Measurements from ENCODE around the gene STXBP1.
"Not testable (repeated sequence)": the region's sequence is repeated elsewhere in the genome, so short reads cannot be mapped to it uniquely, and the experiment has no call there.

The STXBP1 gene

DNA sequence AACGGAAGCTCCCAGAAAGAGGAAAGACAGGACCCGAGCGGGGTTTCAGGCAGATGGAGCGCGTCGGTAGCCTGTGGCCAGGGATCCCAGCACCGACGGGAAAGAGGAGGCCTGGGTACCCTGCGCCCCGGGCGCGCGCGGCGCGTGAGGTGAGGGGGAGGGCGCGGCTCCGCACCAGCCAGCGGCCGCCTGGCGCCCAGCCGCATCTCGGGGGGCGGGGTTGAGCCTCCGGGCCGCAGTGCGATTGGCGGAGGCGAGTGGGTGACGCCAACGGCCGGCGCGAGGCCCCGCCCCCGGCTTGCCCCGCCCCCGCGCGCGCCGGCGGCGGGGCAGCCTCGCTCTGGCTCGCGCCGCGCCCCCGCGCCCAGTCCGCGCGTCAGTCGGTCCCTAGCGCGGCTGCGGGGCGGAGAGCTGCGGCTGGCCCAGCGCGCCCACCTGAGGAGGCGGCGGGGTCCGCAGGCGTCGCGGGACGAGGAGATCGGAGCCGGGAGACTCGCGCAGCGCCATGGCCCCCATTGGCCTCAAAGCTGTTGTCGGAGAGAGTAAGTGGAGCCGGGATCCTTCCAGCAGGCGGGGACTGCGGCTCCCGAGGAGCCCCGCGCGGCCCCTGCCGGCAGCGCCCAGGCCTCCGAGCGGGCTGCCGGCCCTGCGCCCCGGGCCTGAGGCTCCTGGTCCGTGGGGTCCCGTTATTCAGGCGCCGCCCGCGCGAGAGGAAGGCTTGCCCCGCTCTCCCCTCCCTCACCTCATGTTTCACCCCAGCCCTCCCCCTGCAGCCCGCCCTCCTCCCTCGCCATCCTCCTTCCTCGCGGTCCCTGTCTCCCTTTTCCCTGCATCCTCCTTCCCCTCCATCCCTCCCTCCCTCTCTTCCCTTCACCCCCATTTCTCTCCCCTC, at the start of gene STXBP1:
Gene STXBP1, plus strand, starts transcription at position 379 of the 892 bp plus-strand sequence. Its CDS starts 127 bp downstream, at position 506.
- peak; percentile 82 to 84 for DNase-seq

DNA sequence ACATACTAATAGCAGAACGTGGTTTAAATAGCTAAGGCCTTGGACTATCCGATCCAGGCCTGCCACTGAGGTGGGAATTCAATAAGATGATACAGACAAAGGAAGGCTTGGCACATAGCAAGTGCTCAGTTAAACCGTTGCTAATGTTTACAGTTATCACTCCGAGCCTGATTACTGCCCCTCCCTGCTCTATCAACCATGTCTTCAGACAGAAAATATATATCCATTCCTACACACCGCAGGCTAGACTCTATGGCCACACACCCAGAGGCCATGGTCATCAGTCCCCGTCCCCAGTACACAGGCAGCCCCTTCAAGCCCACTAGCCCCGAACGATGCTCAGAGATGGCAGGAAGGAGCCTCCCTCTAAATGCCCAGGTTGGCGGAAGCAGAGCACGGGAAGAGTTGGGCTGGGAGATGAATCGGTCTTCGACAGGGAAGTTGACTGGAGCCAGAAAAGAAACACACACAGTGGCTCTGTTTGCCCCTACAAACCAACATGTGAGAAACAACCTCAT, 49.7 kb upstream of the STXBP1 start:
- no peak for DNase-seq

DNA sequence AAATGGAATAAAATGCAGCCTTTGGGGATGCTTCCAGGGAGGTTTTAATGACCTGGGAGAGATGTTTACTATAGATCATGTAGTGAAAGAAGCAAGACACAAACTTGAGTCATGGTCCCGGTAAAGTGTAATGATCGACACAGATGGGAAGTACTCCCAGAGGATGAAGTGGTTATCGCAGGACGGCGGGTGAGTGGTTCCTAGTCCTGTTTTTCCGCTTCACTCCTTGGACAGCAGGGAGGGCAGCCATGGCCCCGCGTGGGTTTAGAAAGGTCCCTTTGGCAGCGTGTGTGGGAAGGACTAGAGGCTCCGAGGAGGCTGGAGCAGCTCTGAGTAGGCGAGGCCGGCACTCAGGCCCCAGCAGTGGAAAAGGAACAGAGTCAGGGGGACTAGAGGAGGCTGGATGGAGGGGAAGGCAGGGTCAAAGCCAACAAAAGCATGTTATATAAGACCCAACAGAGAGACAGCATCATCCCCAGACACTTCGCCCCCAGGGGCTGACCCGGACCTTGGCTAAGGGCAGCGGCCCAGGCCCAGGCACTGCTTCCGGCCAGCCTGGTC, 49.2 kb upstream of the STXBP1 start:
- no peak for DNase-seq

DNA sequence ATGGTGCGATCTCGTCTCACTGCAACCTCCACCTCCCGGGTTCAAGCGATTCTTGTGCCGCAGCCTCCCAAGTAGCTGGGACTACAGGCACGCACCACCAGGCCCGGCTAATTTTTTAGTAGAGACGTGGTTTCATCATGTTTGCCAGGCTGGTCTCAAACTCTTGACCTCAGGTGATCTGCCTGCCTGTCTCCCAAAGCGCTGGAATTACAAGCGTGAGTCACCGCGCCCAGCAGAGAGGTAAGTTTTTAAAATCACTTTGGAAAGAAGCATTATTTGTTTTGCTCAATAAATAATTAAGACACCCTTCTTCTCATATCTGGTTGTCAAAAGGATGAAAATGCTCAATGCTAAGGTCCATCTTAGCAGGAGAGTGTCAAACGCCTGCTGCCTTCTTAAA, 48.5 kb upstream of the STXBP1 start:
- no peak for DNase-seq

DNA sequence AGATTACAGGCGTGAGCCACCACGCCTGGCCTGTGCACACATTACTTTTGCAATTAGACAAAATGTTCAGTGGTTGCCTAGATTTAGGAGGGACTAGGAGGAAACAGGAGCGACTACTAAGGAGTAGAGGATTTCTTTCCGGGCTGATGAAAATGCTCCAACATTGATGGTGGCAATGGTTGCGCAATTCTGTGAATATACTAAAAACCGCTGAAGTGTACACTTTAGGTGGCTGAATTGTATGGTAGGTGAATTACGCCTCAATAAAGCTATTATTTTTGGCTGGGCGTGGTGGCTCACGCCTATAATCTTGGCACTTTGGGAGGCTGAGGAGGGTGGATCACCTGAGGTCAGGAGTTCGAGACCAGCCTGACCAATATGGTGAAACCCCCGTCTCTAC, 46.8 kb upstream of the STXBP1 start:
- DNase-seq: no peak

DNA sequence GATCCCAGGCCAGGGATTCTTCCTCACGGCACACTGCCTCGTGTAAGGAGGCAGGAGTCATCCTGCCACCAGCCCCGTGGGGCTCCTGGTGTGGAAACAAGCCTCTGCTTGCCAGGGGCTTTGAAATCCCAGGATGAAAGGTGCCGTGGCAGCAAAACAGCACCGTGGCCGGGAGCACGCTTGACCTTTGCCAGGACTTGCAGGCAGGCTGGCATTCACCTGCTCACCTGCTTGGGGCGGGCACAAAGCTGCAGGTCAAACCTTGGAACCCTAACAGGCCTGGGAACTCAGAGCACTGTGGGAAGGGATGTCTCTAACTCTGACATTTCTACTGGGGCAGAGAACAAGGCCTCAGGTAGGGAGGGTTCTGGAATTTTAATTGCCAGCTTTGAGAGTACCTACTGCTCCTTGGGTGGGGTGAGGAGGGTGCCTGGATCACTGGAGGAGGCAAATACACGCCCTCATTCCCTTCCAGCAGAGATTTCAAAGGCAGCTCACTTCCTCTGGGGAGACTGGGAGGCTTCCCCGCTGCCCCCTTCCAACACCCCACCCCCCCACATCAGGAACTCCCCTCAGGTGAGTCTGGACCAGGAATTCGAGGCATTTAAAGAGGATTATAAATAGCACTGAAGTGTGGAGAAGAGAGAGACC, 45.6 kb upstream of the STXBP1 start:
- no peak for DNase-seq

DNA sequence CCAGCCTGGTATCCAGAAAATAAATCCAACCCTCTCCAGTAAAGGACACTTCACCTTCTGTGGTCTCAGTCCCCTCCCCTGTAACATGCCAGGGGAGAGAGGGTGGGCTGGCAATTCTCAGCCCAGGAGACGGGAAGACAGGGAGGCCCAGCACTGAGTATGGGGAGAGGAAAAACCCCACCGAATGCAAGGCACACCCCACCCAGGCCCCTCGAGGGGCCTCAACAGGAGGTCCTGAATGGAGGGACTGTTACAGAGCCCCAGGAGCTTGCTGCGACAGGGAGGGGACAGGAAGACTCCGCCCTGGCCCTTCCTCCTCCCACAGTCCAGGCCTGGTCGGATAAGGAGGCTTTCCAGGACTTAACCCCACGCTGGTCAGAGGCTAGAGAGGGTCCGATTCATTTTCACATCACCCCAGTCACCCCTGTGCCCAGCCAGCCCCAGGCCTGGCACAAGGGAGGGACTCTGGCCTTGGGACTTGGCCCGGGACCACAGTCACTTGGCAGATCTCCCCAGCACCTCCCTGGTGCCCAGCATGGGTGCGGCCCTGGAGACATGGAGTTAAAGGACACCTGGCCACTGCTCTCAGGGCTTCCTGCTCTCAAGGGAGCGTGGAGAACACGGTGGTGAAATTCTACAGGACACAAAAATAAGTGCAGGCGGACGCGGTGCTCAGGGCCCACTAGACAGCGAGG, 44.9 kb upstream of the STXBP1 start:
- no peak for DNase-seq

DNA sequence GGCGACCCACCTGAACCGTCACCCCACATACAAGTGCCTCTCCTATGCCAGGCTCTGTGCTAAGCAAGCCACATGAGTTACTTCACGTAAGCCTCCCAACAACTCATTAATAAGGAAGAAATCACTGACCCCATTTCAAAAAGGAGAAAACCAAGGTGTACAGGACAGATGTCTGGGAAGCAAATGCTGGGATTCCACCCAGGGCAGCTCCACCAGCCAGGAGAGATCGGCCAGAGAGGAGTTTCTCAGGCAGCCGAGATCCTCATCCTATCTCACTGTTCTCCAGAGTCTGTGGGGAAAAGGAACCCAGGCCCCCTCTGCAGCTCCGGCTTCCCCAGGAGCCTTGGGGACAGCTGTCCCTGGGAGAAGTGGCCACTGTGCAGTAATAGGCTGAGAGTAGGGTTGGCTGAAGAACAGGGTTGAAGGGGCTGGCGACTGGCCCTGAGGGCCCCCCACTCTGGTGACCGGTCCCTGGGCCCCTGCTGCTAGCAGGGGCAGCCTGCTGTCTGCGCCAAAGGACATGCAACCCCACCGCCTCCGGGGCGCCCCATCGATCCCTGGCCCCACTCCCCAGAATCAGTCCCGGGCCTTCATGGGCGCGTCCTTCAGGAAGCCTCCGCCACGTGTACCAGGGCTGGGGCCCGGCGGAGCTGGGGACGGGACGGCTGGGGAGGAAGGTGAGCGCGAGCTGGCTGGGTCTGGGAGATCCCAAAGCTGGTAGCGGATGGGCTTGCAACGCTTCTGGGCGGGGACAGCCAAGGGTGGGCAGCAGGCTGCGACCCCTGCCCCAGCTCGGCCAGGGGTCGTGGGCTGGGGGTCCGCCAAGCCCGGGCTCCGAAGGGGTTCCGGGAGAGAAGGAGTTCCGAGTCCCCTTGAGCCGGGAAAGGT, 44.1 kb upstream of the STXBP1 start:
- no peak for DNase-seq

DNA sequence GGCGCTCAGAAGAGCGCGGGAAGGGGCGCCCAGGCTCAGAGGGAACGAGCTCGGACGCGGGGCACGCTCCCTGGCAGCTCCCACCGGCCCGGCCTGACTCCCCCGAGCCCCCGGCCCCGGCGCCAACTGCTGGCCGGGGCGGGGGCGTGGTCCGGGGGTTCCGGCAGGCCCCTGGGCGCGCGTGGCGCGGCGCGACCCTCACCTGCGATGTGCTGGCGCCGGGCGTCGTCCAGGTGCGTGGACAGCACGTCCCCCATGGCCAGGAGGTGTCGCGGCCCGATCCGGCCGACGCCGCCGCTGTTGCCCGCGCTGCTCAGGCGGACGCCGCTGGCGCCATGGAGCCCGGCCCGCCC, 43.5 kb upstream of the STXBP1 start:
- no peak for DNase-seq

DNA sequence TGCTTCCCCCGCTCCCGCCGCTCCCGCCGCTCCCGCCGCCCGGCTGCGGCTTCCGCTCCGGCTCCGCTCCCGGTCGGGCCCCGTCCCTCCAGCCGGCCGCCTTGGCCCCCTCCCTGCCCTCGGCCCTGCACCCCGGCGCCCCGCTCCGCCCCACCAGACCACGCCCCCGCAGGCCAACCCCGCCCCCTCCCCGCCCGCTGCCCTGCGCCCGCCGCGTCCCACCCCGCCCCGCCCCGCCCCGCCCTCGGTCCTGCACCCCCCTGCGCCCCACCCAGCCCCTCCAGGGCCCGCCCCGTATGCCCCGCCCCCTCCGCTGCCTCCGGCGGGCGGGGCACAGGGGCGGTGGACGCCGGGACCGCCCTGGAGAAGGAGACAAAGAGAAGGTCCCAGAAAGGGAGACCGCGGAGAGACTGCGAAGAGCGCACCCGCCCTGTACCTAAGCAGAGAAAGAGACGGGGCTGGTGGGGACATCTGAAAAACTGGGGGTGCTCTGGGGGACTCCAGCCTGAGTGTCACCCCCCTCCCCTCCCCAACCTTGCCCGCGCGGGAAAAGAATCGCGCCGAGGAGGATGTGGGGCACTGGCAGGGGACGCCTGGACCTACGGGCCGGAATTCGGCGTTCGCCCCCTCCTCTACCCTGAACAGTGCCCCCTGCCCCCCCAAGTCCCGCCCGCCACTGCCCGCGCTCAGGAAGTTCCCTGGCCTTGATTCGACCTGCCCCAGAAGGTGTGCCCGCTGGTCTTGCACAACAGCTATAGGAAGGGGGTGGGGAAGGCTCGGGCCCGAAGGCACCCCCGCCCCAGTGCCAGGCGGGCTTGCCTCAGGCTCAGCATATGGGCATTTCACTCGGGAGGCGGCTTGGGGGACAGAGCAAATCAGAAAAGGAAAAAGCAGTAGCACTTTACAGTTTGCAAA, 42.8 kb upstream of the STXBP1 start:
- peak; percentile 70 to 72 for DNase-seq

DNA sequence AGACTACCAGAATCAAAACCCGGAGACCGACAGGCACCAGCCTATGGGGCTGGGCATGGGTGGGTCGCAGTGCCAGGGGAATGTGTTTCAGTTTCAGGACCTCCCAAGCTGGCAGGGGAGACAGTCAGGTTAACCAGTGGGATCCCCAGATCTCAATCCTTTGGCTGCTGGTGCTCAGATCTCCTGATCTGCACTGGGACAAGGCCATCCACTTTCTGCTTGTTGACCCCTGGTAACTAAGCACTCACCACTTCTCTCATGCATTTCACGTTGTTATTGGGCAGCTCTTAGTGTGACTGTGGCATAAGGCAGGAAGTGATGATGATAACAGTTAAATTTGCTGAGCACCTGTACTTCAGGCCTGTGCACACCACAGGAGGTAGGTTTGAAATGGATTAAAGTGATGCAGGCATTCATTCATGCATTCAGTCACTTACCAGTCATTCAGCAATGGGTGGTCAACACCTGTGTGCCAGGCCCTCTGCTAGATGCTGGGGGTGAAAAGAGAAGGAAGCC, 42.1 kb upstream of the STXBP1 start:
- DNase-seq: no peak

DNA sequence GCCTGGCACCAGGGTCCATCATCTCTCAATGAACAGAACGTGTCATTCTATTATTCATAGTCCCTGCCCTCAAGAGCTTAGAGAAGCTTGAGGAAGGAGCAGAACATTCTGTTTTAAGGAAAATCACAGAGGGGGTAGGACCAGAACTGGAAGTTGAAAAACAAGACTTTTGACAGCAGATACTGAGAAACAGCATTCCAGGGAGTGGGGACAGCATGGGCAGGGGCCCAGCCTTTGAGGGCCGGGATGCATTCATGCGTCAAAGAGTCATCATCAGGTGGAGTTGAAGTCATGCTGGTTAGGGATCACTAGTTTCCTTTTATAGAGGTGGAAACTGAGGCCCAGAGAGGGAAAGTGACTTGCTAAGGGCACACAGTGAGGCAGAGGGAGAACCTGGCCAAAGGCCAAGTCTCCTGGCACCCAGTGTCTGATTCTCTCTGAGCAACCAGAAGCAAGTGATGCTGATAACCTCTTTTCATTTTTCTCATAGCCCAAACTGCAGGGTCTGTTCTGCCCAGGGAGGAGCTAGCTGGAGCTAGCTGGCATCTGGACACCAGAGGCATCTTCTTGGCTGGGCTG, 41.5 kb upstream of the STXBP1 start:
- DNase-seq: no peak

DNA sequence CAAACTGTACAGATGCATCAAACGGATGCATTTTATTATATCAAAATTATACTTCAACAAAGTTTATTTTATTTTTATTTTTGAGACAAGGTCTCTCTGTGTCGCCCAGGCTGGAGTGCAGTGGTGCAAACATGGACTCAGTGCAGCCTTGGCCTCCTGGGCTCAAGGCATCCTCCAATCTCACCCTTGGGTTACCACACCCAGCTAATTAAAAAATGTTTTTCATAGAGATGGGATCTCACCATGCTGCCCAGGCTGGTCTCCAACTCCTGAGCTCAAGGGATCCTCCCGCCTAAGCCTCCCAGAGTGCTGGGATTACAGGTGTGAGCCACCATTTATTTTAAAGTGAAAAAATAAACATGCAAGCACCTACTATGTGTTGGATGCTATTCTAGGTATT, 40.1 kb upstream of the STXBP1 start:
- DNase-seq: no peak

DNA sequence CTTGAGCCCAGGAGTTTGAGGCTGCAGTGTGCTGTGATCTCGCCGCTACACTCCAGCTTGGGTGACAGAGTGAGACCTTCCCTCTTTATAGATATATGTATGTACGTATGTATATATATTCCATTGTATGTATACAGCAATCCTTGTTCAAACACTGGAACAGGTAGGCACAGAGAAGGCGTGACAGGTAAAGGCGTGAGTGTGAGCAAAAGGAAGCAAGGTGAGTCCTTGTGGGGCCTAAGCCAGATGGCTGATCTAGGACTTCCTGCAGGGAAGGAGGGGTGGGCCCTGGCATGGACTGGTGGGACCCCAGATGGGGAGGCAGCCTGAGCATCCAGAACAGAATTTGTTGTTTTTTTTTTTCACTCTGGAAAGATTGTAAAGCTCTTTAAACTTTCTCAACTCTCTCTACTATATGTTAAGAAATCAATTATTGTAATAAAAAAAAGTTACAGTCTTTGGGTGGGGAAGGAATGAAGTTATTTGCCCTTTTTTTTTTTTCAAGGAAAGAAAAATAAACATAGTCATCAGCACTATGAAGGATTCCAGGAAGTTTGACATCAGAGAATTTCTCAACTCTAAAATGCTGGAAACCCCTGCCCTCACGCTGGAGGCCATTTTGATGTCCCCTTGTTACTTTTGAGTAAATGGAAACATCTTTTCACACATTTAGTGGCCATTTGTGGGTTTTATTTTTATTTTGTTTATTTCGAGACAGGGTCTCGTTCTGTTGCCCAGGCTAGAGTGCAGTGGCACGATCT, 38.9 kb upstream of the STXBP1 start:
- DNase-seq: no peak

DNA sequence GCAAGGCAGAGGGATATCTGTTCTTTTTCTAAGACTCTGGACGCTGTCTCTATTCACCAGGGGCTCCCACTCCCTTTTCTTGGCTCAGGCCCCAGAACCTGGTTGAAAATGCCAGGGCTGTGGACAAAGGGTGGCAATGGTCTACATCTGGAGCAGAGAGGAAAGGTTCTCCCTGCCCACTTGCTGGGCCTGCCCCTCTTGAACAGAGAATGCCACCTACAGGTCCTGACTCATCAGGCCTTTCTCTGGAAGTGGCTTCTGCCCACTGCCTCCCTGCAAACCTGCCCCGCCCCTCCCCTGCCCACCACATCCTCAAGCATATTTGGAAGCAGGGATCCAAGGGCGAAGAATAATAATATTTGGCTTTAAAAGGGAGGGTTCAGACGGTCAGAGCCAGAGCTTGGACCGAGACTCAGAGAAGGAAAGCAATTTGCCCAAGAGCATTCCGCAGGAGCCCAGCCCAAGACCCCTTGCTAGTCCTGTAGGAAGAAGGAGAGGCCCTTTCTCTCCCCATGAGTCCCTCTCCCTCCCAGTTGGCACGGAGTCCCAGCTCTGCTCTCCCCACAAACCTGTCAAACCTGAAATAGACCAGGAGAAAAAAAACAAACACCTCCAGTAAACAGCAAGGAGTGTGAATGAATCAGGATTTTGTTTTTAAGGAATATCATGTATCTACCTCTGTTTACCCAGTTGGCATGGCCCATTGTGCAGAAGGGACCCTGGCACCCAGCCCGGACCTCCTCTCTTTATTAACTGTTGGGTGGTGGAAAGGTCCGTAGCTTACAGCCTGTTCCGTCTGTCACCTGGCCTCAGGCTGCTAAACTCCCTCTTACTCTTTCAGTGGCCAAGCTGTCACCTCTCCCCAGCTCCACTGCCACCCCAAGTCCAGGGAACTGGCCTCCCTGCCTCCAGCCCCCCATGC, 37.7 kb upstream of the STXBP1 start:
- DNase-seq: no peak

DNA sequence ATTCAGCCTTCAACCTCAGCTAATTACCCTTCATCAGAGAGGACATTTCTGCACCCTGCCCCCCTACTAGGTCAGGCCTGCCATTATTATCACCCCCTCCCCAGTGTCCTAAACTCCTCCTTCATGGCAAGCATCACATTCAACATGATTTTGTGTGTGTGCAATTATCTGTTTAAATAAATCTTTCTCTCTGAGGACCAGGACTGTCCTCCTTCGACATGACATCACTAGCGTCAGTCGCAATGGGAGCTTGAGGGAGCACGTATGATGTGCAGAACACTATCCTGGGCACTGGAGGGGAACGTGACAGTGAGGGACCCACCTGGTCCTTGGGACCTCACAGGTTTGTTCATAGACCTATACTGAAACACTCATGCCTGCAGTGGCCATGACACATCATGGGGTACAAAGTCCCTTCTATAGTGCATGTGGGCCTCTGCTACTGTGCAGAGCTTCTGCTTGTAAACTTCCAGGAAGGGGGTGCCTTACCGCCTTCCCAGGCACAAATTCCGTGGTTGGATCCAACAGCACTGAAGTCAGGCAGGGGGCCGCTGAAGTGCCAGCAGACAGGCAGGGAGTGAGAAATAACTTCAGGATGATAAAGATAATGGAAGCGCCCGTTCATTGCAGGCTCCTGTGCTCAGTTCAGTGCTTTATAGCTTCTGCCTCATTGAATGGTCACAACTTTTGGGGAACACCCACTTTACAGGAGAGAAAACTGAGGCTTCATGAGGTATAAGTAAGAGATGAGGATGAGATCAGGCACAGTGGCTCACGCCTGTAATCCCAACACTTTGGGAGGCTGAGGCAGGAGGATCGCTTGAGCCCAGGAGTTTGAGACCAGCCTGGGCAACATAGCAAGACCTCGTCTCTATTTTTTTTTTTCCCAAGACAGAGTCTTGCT, 36.0 kb upstream of the STXBP1 start:
- no peak for DNase-seq

DNA sequence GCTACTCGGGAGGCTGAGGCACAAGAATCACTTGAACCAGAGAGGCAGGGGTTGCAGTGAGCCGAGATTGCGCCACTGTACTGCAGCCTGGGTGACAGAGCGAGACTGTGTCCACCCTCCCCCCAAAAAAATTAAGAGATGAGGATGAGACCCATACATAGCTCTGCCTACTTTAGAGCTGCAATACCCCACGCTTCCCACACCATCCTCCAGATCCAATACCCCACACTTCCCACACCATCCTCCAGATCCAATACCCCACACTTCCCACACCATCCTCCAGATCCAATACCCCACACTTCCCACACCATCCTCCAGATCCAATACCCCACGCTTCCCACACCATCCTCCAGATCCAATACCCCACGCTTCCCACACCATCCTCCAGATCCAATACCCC, 34.9 kb upstream of the STXBP1 start:
- not testable (repeated sequence) for DNase-seq

DNA sequence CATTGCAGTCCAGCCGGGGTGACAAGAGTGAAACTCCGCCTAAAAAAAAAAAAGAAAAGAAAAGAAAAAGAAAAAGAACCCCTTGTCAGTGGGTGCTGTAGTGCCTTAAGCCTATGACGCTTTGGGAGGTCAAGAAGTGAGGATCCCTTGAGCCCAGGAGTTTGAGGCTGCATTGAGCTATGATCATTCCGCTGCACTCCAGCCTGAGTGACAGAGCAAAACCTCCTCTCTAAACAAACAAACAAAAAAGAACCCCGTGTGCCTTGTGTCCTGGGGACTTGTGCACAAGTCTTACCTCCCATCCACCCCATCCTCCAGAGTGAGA, 33.5 kb upstream of the STXBP1 start:
- DNase-seq: no peak
